HG02623 (cell line): ENCODE results near the gene COQ9.
"Not testable (repeated sequence)": the region's sequence is repeated elsewhere in the genome, so short reads cannot be mapped to it uniquely, and the experiment has no call there.

Experiments used
- ATAC-seq: cut with Tn5 transposase; IDR thresholded peaks from one replicate; pipeline ENCODE4 v1.9.1; 2021; ENCODE audit warnings: moderate library complexity; ENCODE audit not compliant: unreplicated experiment

Gene COQ9, protein sequence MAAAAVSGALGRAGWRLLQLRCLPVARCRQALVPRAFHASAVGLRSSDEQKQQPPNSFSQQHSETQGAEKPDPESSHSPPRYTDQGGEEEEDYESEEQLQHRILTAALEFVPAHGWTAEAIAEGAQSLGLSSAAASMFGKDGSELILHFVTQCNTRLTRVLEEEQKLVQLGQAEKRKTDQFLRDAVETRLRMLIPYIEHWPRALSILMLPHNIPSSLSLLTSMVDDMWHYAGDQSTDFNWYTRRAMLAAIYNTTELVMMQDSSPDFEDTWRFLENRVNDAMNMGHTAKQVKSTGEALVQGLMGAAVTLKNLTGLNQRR

GRCh38 chr16:57447186-57447962 lies at the start of gene COQ9, which contains the start of gene CIAPIN1:
Gene COQ9, plus strand, starts transcription at chr16:57447479. Its CDS starts 27 bp downstream, at chr16:57447506.
Gene CIAPIN1, minus strand, starts transcription at chr16:57447385. Its CDS starts 6,457 bp downstream, at chr16:57440928.
- ATAC-seq, result peak; percentile 98

DNA sequence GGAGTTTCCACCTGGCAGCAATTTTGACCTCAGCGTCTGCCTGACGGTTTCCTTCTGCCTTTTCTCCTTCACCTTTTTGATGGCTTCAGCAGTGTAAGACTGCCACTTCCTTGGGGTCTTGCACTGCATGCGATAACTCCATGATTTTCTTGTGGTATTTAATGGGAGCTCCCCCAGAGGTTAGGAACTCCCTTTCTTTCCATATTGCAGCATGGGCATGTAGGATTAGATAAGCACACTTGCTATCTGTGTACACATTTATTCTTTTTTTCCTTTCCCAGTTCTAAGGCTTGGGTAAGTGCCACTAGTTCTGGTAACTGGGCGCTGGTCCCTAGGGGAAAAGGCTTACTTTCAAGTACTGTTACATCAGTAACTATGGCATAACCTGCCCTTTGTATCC lies 49.8 kb upstream of the COQ9 start:
- ATAC-seq, result not testable (repeated sequence)

- ATAC-seq, result no peak
Measured at GRCh38 chr16:57401943-57402640, 45.2 kb upstream of the COQ9 start.

DNA sequence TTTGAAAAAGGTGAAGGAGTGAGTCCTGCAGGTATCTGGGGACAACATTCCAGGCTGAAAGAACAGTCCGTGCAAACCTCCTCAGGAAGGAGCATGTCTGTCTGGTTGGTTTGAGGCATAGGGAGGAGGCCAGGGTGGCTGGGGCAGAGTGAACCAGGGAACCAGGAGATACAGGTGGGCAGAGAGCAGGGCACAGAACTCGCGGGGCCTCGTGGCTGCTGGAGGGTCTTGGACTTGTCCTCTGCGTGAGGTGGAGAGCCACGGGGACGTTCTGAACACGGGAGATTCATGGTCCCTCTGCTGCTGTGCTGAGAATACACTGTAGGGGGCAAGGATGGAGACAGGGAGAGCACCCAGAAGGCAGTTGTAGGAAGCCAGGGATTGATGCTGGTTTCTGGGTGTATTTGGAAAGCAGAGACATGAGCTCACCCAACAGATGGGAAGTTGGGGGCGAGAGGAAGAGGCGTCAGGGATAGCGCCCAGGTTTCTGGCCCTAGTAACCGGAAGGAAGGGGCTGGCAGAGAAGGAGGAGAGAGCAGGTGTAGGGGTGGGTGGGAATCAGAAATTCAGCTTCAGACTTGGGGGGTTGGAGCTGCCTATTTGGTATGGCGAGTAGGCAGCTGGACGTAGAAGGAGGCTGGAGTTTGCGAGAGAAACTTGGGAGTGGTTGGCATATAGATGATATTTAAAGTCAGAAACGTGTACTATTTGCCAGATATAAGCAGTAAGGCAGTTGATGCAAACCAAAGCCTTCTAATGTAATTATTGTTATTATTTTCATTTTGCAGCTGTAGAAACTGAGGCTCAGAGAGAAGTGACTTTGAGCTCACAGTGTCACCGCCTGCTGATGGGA lies 43.1 kb upstream of the COQ9 start, which contains the start of gene CCL17:
Gene CCL17 (plus strand): TSS at position 803 of the 853 bp plus-strand sequence. CDS start 9,166 bp downstream, outside the sequence.
- no peak for ATAC-seq

GRCh38 chr16:57405097-57405496 lies 42.2 kb upstream of the COQ9 start:
- ATAC-seq, result no peak

DNA sequence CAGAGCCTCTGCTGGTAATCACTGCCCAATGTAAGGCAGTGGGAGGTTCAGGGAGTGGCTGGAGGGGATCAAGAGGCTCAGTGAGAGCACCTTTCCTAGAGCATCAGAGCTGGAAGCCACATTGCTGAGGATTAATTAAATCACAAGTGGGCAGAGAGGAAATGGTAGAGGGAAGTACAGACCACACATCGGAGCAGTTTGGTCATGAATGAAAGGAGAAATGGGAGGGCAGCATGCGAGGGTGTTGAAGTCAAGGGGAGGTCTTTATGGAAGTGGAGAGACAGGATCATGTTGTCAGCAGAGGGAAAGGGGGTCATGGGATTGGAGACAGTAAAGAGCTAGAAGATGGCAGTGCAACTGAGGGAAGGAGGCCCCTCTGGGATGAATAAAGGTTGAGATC lies 40.4 kb upstream of the COQ9 start:
- no peak for ATAC-seq

- ATAC-seq, result no peak
Measured at GRCh38 chr16:57407521-57408353, 39.5 kb upstream of the COQ9 start.

- ATAC-seq, result no peak
Measured at GRCh38 chr16:57409065-57409464, 38.2 kb upstream of the COQ9 start.

DNA sequence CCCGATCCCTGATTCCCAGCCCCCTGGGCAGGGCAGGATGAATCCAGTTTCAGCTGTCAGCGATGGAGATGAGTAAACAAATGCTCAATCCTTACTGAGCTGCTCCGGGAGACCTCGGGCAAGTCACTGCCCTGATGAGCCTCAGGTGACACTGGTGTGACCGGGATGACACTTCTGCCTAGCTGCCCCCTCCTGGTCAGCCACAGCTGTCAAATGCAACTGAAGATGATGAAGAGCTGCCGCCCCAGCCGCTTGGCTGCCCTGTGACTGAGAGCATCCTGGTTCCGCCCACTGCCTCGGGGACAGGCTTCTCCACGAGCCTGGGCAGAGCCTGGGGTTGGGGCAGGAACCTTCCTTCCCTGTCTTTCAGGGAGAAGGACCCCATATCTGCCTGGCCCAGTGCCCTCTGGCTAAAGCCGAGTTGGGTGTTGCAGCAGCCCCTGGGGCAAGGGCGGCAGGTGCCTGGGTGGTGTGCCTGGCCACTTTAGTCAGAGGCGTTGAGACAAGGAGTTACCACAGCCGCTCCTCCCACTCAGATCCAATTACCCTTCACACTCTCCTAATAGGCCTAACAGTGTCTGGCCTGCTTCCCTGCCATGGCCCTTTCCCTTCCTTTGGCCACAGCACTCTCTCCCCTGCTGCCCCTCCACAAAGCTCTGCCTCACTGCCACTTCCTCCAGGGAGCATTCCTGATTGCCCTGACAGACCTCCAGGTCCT lies 37.2 kb upstream of the COQ9 start:
- no peak for ATAC-seq

DNA sequence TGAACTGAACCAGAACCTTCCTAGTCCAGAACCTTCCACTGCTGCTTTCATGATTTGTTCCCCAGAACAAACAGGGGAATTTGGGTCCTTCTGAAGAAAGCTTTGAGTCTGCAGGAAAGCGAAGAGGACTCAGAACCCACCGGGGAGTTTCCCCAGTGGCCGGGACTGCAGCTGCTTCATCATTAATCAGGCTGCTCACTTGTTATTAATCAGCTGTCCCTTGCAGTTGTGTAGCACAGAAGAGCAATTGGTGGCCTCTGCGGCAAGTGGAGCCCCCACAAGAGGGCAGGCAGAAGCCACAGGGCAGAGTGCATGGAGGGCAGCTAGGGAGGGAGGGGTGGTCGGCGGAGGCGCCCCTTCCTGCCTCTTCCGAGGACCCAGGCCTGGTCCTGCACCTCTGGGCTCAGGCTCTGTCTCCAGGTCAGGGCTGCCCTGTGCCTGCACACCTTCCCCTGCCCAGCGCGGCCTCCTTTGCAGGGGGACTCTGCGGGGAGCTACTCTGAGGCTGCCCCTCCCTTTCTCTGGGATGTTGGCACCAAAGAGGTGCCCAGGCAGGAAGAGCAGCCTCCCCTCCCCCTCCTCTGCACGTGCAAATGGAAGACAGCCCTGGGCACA lies 35.8 kb upstream of the COQ9 start:
- no peak for ATAC-seq

DNA sequence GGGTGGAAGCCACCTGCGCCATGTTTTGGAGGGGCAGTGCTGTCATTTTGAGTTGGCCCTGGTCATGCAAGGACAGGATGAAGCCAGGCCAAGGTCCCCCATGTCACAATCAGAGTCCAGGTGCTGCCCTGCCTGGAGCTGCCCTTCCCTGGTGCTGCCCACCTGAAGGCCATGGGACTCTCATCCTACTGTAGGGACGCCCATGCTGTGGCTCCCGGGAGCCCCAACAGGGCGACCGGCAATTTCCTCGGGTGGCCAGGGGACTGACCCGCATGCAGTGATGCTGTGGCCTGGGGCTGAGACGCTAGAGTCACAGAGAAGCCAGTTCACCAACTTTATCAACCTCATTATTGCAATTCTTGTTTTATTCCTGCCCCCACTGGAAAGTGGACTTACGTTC lies 34.7 kb upstream of the COQ9 start:
- no peak for ATAC-seq

GRCh38 chr16:57413301-57413730 lies 34.0 kb upstream of the COQ9 start:
- ATAC-seq, result peak; percentile 61

- no peak for ATAC-seq
Measured at GRCh38 chr16:57413733-57414132, 33.5 kb upstream of the COQ9 start.

DNA sequence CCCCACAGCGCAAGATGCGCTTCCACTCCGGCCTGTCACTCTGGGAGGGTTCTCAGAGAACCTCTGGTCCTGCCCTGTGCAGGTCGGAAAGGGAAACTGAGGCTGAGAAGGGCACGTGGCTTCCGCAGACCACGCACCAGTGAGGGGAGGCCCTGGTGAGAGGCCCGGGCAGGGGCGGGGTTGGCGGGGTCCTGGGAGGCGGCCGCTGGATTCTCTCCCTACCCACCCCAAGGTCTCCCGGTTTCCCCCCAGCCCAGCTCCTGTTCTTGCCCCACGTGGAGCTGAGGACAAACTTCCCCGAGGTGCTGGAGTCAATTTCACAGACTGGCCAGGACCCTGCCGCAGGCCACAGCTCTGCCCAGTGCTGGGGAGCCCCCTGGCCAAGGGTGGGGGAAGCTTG lies 31.2 kb upstream of the COQ9 start:
- no peak for ATAC-seq

DNA sequence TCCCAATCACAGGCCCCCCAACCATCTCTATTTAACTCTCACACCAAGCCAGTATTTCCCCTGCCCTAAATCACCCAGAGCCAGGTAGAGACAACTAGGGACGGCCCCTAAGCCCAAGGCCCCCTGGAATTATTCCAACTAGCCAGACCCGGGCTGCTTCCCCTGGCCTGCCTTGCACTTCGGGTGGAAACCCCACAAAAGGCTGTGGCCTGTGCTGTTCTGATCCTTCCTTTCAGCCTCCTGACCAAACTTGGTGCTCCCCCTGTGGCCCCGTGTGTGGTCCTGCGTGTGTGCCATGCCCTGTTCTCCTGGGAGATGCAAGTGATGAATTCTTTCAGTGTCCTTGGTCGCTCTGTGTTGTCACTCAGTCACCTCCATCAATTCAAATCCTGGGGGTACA lies 27.8 kb upstream of the COQ9 start:
- ATAC-seq, result no peak

- ATAC-seq, result no peak
Measured at GRCh38 chr16:57422026-57422944, 25.0 kb upstream of the COQ9 start.

GRCh38 chr16:57423152-57423551 lies 24.1 kb upstream of the COQ9 start:
- ATAC-seq, result no peak
